GM23338 (cell line): ENCODE results near the gene CACNA1B. TPM values are rescaled to one million over a fixed set of nuclear protein-coding genes. Genes with fewer than 3 reads are reported as not detected.

Experiments
- ETS1 ChIP-seq: IDR thresholded peaks from 2 replicates; pipeline ENCODE4 v1.6.1; 2016; ENCODE audit warnings: antibody characterized with exemption
- EZH2 ChIP-seq: fragments of 200-600 bp; sonication (generic); IDR thresholded peaks from one replicate; pipeline ENCODE4 v1.8.0; 2017; ENCODE audit warnings: antibody characterized with exemption, mild to moderate bottlenecking, low read depth; ENCODE audit not compliant: unreplicated experiment
- EZH2phosphoT487 ChIP-seq: fragments of 200-600 bp; sonication (generic); IDR thresholded peaks from one replicate; pipeline ENCODE4 v1.8.1; 2018; ENCODE audit warnings: antibody characterized with exemption; ENCODE audit not compliant: unreplicated experiment
- JUNB ChIP-seq: IDR thresholded peaks from one replicate; pipeline ENCODE4 v1.6.1; 2016; ENCODE audit warnings: antibody characterized with exemption; ENCODE audit not compliant: unreplicated experiment
- STAT1 ChIP-seq: IDR thresholded peaks from one replicate; pipeline ENCODE4 v1.6.1; 2016; ENCODE audit warnings: antibody characterized with exemption; ENCODE audit not compliant: unreplicated experiment
- ZNF331 ChIP-seq: fragments of 250-450 bp; sonication (Bioruptor Pico); IDR thresholded peaks from 2 replicates; pipeline ENCODE4 v1.5.0; 2020; ENCODE audit warnings: low read depth, mild to moderate bottlenecking, moderate library complexity
- ZNF462 ChIP-seq: fragments of 250-450 bp; sonication (Bioruptor Pico); IDR thresholded peaks from 2 replicates; pipeline ENCODE4 v1.5.0; 2020; ENCODE audit warnings: mild to moderate bottlenecking, moderate library complexity
- polyA plus RNA-seq: library from polyadenylated mRNA; unstranded; fragments of >200 nt; fragmentation: Nextera tagmentation; extraction: Ambion mirVana; gene quantifications from 2 replicates; pipeline ENCODE4 v1.2.1, GENCODE V29; 2016
- total RNA-seq: library from RNA; depleted of rRNA; stranded (reverse); fragments of >200 nt; shearing (Covaris generic); gene quantifications from 2 replicates; pipeline ENCODE4 v1.2.3, GENCODE V29; 2014

The CACNA1B gene
- total and polyA plus RNA-seq, 2 experiments from 2014 or later, result 1.1 to 10.4 TPM

- TF ChIP-seq ZNF462 (CRISPR knock-in tag), result no peak
- TF ChIP-seq EZH2, result no peak
- no peak for TF ChIP-seq STAT1
- no peak for TF ChIP-seq JUNB
- no peak for TF ChIP-seq EZH2phosphoT487
- TF ChIP-seq ETS1, result no peak
- no peak for TF ChIP-seq ZNF331 (CRISPR knock-in tag)
Measured at GRCh38 chr9:137832830-137833590, 44.6 kb upstream of the CACNA1B start (continued).
